Measurements from ENCODE around the gene SCYL1. TPM values are rescaled to one million over a fixed set of nuclear protein-coding genes. Genes with fewer than 3 reads are reported as not detected.

The SCYL1 gene
- total RNA-seq, 1 experiment from 2014 or later = 54.7 TPM

- Mint-ChIP-seq H3K4me3 (no peak overlapping the region), H3K4me1 (peaks cover 0 to 26% of the 10 kb centered on the region in 2 experiments; a peak in 2 of 4 replicates), H3K27ac (no peak overlapping the region), H3K9me3 (no peaks in the 10 kb centered on the region), H3K36me3 (ENCODE audit: insufficient read depth in 1 of 3, low read depth in 3 of 3) (no peaks in the 10 kb centered on the region), H3K27me3 (ENCODE audit: low read depth) (peaks cover 6% of the 10 kb centered on the region)
- Histone ChIP-seq H3K56ac (ENCODE audit: insufficient read length, low read depth, low read length) (no peak overlapping the region), H3K23me2 (ENCODE audit: insufficient read length, low read depth, low read length, poor library complexity, severe bottlenecking) (no peaks in the 10 kb centered on the region), H4K5ac (ENCODE audit: insufficient read length, low read depth, low read length) (no peak overlapping the region), H3K18ac (ENCODE audit: insufficient read length, low read depth, low read length) (no peak overlapping the region), H2AK5ac (ENCODE audit: insufficient read length, low read length) (no peak overlapping the region), H2BK12ac (ENCODE audit: insufficient read length, low read depth, low read length) (no peak overlapping the region), H3K4me1 (ENCODE audit: insufficient read depth, low read length) (no peaks in the 10 kb centered on the region), H2BK120ac (ENCODE audit: low read depth, low read length, poor library complexity, severe bottlenecking) (no peak overlapping the region), H4K20me1 (ENCODE audit: control insufficient read depth, insufficient read depth, insufficient read length) (no peaks in the 10 kb centered on the region), H3K27ac (ENCODE audit: insufficient read length, low read depth, low read length) (no peak overlapping the region), H3T11ph (ENCODE audit: low read length) (no peak overlapping the region), H3K4ac (ENCODE audit: low read depth, low read length) (no peak overlapping the region), H3K14ac (ENCODE audit: insufficient read depth, low read length) (no peak overlapping the region), H3K9me3 (ENCODE audit: control insufficient read depth, low read depth, low read length) (no peaks in the 10 kb centered on the region), H3K9ac (ENCODE audit: extremely low read depth, insufficient read length, low read length) (no peak overlapping the region), H3K79me2 (ENCODE audit: insufficient read depth, low read length) (no peaks in the 10 kb centered on the region), H3K27me3 (ENCODE audit: insufficient read depth, low read length) (no peaks in the 10 kb centered on the region; the same call in 1 of the 2 replicates), H3K79me1 (ENCODE audit: insufficient read depth, low read depth, low read length, poor library complexity, severe bottlenecking) (no peaks in the 10 kb centered on the region), H4K91ac (ENCODE audit: insufficient read length, low read depth, low read length) (no peak overlapping the region), H2BK5ac (ENCODE audit: insufficient read length, low read length) (no peak overlapping the region), H3K23ac (ENCODE audit: insufficient read length, low read depth, low read length) (no peak overlapping the region), H4K8ac (replicated peaks; ENCODE audit: insufficient read length, low read depth, low read length) (no peak overlapping the region), H3K4me2 (ENCODE audit: insufficient read depth, insufficient read length, low read length) (no peak overlapping the region), H2AFZ (ENCODE audit: low read length) (no peak overlapping the region), H2BK15ac (ENCODE audit: low read depth, low read length) (no peak overlapping the region), H2BK20ac (ENCODE audit: low read depth, low read length, poor library complexity, severe bottlenecking) (no peak overlapping the region)
- TF ChIP-seq, protein P1, sequence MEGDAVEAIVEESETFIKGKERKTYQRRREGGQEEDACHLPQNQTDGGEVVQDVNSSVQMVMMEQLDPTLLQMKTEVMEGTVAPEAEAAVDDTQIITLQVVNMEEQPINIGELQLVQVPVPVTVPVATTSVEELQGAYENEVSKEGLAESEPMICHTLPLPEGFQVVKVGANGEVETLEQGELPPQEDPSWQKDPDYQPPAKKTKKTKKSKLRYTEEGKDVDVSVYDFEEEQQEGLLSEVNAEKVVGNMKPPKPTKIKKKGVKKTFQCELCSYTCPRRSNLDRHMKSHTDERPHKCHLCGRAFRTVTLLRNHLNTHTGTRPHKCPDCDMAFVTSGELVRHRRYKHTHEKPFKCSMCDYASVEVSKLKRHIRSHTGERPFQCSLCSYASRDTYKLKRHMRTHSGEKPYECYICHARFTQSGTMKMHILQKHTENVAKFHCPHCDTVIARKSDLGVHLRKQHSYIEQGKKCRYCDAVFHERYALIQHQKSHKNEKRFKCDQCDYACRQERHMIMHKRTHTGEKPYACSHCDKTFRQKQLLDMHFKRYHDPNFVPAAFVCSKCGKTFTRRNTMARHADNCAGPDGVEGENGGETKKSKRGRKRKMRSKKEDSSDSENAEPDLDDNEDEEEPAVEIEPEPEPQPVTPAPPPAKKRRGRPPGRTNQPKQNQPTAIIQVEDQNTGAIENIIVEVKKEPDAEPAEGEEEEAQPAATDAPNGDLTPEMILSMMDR (conservative IDR thresholded peaks at IDR 0.05) = no peak
- DNase-seq = no peak
- no CpG with 5 or more reads among the region's 46 CpGs for WGBS (ENCODE audit: extremely low coverage, insufficient read length, low lambda C conversion rate)
Measured at GRCh38 chr11:65584723-65585171, 59.9 kb downstream of the SCYL1 start.
